PC-9 (cell line): ENCODE results near the gene FANCG.

Source experiments
- CTCF ChIP-seq: fragments of 200-600 bp; sonication (generic); conservative IDR thresholded peaks from 2 replicates; pipeline ENCODE4 v1.6.1; 2017; ENCODE audit warnings: mixed run types, antibody characterized with exemption, mild to moderate bottlenecking, moderate library complexity
- EZH2 ChIP-seq: fragments of 200-600 bp; sonication (generic); IDR thresholded peaks from 2 replicates; pipeline ENCODE4 v1.8.0; 2017; ENCODE audit warnings: antibody characterized with exemption, low read depth

- no peak for TF ChIP-seq CTCF
- no peak for TF ChIP-seq EZH2
Measured at GRCh38 chr9:35073279-35073612, 6.5 kb downstream of the FANCG start.
